Central memory CD8-positive, alpha-beta T cell (primary cell): ENCODE measurements around the gene ZFR2.

Experiments used
- ATAC-seq: fragments of 150-1000 bp; cut with Tn5 transposase; replicated peaks from 2 replicates; pipeline ENCODE4 v1.10.0; 2022; ENCODE audit warnings: mild to moderate bottlenecking, moderate FRiP score, moderate number of reproducible peaks; ENCODE audit not compliant: poor library complexity, severe bottlenecking; ENCODE audit errors: extremely low read depth
- DNase-seq, 2 donors: peaks; one replicate each; pipeline ENCODE4 v3.0.0; 2021; ENCODE audit warnings: low spot score in 2 of 2
- H3K27ac Mint-ChIP-seq: one replicate; pipeline ENCODE4 v1.8.0; 2022; ENCODE audit warnings: low read depth, mild to moderate bottlenecking, moderate library complexity, mixed read lengths
- H3K27me3 Mint-ChIP-seq: one replicate; pipeline ENCODE4 v1.8.0; 2022; ENCODE audit warnings: mixed read lengths
- H3K36me3 Mint-ChIP-seq: one replicate; pipeline ENCODE4 v1.8.0; 2022; ENCODE audit warnings: mild to moderate bottlenecking, moderate library complexity, mixed read lengths; ENCODE audit not compliant: insufficient read depth
- H3K4me1 Mint-ChIP-seq: one replicate; pipeline ENCODE4 v1.8.0; 2022; ENCODE audit warnings: mixed read lengths
- H3K4me3 Mint-ChIP-seq: one replicate; pipeline ENCODE4 v1.8.0; 2022; ENCODE audit warnings: mild to moderate bottlenecking, moderate library complexity, mixed read lengths
- H3K9me3 Mint-ChIP-seq: one replicate; pipeline ENCODE4 v1.8.0; 2022; ENCODE audit warnings: mixed read lengths

The ZFR2 gene

DNA sequence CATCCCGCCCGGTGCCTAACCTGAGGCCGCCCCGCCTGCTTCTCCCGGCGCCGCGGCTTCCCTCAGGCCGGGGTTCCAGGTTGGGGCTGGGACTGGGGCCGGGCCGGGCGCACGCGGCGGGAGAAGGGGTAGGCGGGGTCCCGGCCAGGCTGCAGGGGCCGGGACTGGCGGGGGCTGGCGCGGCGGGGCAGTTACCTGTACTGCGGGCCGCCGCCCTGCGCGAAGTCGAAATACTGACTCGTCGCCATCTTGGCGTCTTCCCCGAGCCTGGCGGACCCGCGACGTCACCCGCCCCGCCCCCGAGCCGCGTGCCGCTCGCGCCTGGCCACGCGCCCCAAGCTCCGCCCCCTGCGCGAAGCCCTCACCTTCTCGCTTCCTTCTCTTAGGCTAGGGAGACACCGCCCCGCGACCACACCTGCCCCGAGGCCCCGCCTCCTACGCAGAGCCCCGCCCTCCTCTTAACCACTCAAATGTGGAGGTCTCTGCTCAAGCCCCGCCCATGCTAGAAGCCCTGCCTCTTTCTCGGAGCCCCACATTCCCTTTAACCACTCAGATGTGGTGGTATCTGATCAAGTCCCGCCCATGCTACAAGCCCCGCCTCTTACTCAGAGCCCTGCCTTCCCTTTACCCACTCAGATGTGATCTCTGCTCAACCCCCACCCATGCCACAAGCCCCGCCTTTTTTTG is at the start of gene ZFR2:
Gene ZFR2 (minus strand): TSS at position 269 of the 687 bp plus-strand sequence. CDS start 21 bp downstream, at position 248.
- H3K4me3 Mint-ChIP-seq: peak within 1 kb of the TSS; percentile 52
- ATAC-seq: no peak
- H3K27ac Mint-ChIP-seq: peak within 1 kb of the TSS; percentile 38
- peaks cover 7% of the 10 kb centered on the region for H3K4me1 Mint-ChIP-seq
- DNase-seq: no peak
- H3K9me3 Mint-ChIP-seq: no peaks in the 10 kb centered on the region
- H3K36me3 Mint-ChIP-seq: peaks cover 5% of the 10 kb centered on the region
- H3K27me3 Mint-ChIP-seq: peaks cover 47% of the 10 kb centered on the region

DNA sequence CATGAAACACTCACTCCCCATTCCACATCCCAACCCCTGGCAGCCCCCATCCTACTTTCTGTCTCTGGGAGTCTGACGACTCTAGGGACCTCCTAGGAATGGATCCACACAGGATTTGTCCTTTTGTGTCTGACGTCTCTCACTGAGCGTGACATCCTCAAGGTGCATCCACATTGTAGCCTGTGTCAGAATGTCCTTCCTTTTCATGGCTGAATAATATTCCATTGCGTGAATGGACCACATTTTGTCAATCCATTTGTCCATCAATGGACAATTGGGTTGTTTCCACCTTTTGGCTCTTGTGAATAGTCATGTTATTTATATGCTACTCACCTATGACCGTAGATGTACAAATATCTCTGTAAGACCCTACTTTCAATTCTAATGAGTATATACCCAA is 47.2 kb upstream of the ZFR2 start:
- H3K27ac Mint-ChIP-seq: no peak overlapping the region
- peaks cover 26% of the 10 kb centered on the region for H3K27me3 Mint-ChIP-seq

DNA sequence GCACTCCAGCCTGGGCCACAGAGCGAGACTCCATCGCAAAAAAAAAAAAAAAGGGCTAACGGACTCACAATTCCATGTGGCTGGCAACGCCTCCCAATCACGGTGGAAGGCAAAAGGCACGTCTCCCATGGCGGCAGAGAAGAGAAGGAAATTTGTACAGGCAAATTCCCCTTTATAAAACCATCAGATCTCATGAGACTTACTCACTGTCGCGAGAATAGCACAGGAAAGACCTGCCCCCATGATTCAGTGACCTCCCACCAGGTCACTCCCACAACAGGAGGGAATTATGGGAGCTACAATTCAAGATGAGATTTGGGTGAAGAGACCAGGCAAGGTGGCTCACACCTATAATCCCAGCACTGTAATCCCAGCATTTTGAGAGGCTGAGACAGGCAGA is 45.4 kb upstream of the ZFR2 start:
- peaks cover 26% of the 10 kb centered on the region for H3K27me3 Mint-ChIP-seq
- no peak overlapping the region for H3K4me3 Mint-ChIP-seq
- H3K9me3 Mint-ChIP-seq: no peaks in the 10 kb centered on the region
- no peak overlapping the region for H3K27ac Mint-ChIP-seq
- H3K4me1 Mint-ChIP-seq: no peaks in the 10 kb centered on the region
- ATAC-seq (no peak), DNase-seq (no peak)
- H3K36me3 Mint-ChIP-seq: peaks cover 2% of the 10 kb centered on the region

More for the DNA sequence above, 47.2 kb upstream of the ZFR2 start:
- no peak for ATAC-seq
- Mint-ChIP-seq H3K9me3 (no peaks in the 10 kb centered on the region), H3K4me1 (no peaks in the 10 kb centered on the region), H3K4me3 (no peak overlapping the region), H3K36me3 (peaks cover 2% of the 10 kb centered on the region)
- no peak for DNase-seq

DNA sequence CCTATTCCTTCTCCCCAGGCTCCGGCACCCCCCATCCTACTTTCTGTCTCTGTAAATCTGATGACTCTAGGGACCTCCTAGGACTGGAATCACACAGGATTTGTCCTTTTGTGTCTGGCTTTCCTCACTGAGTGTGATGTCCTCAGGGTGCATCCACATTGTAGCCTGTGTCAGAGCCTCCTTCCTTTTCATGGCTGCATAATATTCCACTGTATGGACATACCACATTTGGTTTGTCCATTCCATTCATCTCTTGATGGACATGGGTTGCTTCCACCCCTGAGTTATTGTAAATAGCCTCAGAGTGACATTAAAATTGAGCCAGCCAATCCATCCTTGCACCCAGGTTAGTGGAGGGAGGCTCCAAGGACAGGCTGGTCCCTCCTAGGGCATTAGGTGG is 41.3 kb upstream of the ZFR2 start:
- Mint-ChIP-seq H3K36me3 (no peaks in the 10 kb centered on the region), H3K4me1 (no peaks in the 10 kb centered on the region), H3K27ac (no peak overlapping the region), H3K9me3 (no peaks in the 10 kb centered on the region), H3K4me3 (no peak overlapping the region), H3K27me3 (no peaks in the 10 kb centered on the region)
- no peak for DNase-seq
- ATAC-seq: no peak

DNA sequence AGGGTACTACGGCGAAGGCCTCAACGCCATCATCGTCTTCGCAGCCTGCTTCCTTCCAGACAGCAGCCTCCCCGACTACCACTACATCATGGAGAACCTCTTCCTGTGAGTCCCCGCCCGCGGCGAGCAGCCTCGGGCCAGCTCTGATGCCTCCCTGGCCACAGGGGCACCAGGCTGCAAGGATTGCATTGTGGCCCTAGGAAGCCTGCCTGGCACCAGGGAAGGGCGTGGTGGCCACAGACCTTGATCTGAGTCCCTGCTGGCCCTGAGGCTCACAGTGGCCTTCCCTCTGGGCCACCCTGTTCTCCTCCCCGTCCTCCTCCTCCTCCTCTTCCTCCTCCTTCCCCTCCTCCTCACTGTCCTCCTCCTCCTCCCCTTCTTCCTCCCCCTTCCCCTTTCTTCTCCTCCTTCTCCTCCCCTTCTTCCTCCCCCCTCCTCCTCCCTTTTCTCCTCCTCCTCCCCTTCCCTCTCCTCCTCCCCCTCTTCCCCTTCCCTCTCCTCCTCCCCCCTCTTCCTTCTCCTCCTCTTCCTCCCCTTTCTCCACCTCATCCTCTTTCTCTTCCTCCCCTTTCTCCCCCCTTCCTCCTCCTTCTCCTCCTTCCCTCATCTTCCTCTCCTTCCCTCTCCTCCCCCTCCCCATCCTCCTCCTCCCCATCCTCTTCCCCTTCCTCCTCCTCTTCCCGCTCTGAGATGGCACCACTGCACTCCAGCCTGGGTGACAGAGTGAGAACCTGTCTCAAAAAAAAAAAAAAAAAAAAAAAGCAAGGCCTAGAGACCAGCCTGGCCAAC is 39.6 kb upstream of the ZFR2 start:
- no peaks in the 10 kb centered on the region for H3K4me1 Mint-ChIP-seq
- no peaks in the 10 kb centered on the region for H3K9me3 Mint-ChIP-seq
- no peak overlapping the region for H3K27ac Mint-ChIP-seq
- H3K4me3 Mint-ChIP-seq: no peak overlapping the region
- DNase-seq (no peak), ATAC-seq (no peak)
- H3K27me3 Mint-ChIP-seq: no peaks in the 10 kb centered on the region
- no peaks in the 10 kb centered on the region for H3K36me3 Mint-ChIP-seq

DNA sequence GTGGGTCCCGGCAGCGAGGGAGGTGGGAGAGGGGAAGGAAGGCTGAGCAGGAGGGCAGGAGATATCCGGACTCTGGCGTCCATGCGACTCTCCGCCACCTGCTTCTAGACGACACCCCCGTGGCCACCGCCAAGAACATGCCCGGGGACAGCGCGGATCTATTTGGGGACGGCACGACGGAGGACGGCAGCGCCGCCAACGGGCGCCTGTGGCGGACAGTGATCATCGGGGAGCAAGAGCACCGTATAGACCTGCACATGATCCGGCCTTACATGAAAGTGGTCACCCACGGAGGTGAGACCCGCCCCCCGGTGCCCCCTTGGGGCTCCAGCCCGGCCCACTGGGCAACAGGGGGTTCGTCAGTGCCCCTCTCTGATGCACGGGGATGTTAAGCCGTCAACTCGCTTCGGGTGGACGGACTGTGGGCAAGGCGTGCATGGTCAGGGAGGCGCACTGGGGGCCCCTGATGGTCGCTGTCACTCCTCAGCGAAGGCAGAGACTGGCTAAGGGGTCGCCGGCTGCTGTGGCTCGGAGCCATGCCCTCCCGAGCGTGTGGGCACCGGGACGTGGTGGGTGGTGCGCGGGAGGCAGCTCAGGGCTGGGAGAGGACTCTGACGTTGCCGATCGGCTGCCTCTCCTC is 38.9 kb upstream of the ZFR2 start:
- Mint-ChIP-seq H3K4me3 (no peak overlapping the region), H3K9me3 (no peaks in the 10 kb centered on the region), H3K27me3 (no peaks in the 10 kb centered on the region), H3K36me3 (no peaks in the 10 kb centered on the region), H3K27ac (no peak overlapping the region), H3K4me1 (no peaks in the 10 kb centered on the region)
- no peak for DNase-seq
- no peak for ATAC-seq

DNA sequence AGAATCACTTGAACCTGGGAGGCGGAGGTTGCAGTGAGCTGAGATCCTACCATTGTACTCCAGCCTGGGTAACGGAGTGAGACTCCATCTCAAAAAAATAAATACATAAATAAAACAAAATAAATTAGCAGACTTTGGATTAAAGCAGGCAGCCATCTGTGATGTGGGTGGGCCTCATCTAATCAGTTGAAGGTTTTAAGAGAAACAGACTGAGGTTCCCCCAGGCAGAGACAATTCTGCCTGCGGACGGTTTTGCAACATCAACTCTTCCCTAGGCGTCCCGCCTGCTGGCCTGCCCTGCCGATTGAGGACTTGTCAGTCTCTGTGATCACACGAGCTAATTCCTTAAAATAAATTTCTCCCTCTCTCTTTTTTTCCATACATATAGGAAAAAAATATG is 35.4 kb upstream of the ZFR2 start:
- Mint-ChIP-seq H3K4me1 (no peaks in the 10 kb centered on the region), H3K27me3 (no peaks in the 10 kb centered on the region), H3K27ac (no peak overlapping the region), H3K4me3 (no peak overlapping the region), H3K36me3 (peaks cover 1% of the 10 kb centered on the region), H3K9me3 (no peaks in the 10 kb centered on the region)
- ATAC-seq: no peak
- no peak for DNase-seq

DNA sequence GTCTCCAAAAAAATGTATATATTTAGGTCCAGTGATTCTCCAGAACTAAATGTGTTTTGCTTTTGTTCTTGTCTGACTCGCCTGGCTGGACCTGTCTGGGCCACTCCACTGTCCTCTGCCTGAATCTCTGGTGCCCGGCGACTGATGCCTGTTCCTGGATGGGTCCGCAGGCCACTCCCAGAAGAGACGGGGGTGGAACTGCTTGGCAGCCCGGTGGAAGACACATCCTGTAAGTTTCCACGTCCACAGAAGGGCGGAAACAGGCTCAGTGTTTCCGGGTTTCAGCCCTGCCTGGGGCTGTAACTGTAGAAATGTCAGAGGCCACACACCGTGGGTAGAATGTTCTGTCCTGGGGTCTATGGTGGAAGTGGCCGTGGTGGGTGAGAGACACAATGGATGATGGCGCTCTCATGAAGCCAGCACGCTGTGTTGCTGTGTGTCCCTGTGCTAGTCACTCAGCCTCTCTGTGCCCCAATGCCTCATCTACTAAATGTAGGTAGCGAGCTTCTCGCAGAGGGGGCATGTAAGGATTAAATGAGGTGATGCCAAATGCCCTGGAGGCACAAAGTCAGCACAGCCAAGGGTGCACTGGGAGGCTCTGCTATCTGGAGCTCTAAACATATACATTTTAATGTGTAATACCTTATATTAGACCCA is 33.6 kb upstream of the ZFR2 start:
- no peak for ATAC-seq
- no peak overlapping the region for H3K27ac Mint-ChIP-seq
- H3K4me1 Mint-ChIP-seq: peaks cover 8% of the 10 kb centered on the region
- H3K27me3 Mint-ChIP-seq: no peaks in the 10 kb centered on the region
- no peak for DNase-seq
- H3K9me3 Mint-ChIP-seq: no peaks in the 10 kb centered on the region
- H3K36me3 Mint-ChIP-seq: peaks cover 1% of the 10 kb centered on the region
- no peak overlapping the region for H3K4me3 Mint-ChIP-seq

DNA sequence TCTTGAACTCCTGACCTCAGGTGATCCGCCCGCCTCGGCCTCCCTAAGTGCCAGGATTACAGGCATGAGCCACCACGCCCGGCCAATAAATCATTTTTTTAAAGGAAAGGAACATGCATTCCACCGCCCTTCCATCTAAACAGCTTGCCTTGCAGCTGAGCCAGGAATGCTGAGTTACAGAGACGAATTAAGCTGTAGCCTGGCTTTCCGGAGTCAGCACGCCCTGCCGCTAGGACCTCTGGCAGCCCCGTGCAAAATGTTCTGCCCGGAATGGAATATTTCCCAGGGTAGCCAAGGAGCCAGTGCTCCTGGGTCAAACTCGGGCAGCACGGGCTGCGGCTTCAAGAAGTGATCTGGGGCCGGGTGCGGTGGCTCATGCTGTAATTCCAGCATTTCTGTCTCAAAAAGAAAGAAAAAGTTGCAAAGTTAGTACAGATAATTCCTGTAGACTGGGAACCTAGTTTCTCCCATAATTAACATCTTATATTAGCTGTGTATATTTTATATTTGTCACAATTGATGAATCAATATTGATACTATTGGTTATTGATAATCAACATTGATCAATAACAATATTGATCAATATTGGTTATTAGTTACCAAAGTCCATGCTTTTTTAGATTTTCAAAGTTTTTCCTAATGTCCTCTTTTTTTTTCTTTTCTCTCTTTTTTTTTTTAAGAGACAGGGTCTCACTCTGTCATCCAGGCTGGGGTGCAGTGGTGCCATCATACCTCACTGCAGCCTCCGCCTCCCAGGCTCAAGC is 30.9 kb upstream of the ZFR2 start:
- no peak for DNase-seq
- no peak overlapping the region for H3K27ac Mint-ChIP-seq
- no peaks in the 10 kb centered on the region for H3K27me3 Mint-ChIP-seq
- ATAC-seq: no peak
- H3K9me3 Mint-ChIP-seq: no peaks in the 10 kb centered on the region
- H3K4me3 Mint-ChIP-seq: no peak overlapping the region
- H3K36me3 Mint-ChIP-seq: peaks cover 1% of the 10 kb centered on the region
- peaks cover 8% of the 10 kb centered on the region for H3K4me1 Mint-ChIP-seq

DNA sequence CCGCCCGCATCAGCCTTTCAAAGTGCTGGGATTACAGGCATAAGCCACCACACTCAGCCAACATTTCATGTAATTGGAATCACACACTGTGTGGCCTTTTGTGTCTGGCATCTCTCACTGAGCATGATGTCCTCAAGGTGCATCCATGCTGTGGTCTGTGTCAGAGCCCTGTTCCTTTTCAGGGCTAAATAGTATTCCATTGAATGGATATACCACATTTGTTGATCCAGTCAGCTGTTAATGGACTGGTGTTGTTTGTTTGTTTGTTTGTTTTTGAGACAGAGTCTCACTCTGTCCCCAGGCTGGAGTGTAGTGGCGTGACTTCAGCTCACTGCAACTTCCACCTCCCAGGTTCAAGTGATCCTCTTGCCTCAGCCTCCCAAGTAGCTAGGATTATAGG is 29.6 kb upstream of the ZFR2 start:
- no peaks in the 10 kb centered on the region for H3K27me3 Mint-ChIP-seq
- H3K4me3 Mint-ChIP-seq: peak overlapping the region; percentile 21
- H3K4me1 Mint-ChIP-seq: peaks cover 8% of the 10 kb centered on the region
- ATAC-seq: no peak
- H3K36me3 Mint-ChIP-seq: peaks cover 1% of the 10 kb centered on the region
- no peak for DNase-seq
- H3K27ac Mint-ChIP-seq: no peak overlapping the region
- H3K9me3 Mint-ChIP-seq: no peaks in the 10 kb centered on the region

DNA sequence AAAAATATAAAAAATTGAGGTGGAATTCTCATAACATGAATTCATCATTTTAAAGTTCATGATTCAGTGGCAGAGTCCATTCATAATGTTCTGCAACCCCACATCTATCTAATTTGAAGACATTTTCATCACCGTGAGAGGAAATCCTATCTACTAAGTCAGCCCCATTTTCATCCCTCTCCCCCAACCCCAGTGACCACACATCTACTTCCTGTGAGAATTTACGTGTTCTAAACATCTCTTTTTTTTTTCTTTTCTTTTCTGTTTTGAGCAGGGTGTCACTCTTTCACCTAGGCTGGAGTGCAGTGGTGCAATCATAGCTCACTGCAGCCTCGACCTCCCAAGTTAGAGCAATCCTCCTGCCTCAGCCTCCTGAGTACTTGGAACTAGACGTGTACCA is 29.1 kb upstream of the ZFR2 start:
- peaks cover 8% of the 10 kb centered on the region for H3K4me1 Mint-ChIP-seq
- H3K27ac Mint-ChIP-seq: no peak overlapping the region
- peak overlapping the region; percentile 21 for H3K4me3 Mint-ChIP-seq
- no peaks in the 10 kb centered on the region for H3K9me3 Mint-ChIP-seq
- DNase-seq: no peak
- H3K27me3 Mint-ChIP-seq: no peaks in the 10 kb centered on the region
- ATAC-seq: peak; percentile 68
- H3K36me3 Mint-ChIP-seq: peaks cover 1% of the 10 kb centered on the region

DNA sequence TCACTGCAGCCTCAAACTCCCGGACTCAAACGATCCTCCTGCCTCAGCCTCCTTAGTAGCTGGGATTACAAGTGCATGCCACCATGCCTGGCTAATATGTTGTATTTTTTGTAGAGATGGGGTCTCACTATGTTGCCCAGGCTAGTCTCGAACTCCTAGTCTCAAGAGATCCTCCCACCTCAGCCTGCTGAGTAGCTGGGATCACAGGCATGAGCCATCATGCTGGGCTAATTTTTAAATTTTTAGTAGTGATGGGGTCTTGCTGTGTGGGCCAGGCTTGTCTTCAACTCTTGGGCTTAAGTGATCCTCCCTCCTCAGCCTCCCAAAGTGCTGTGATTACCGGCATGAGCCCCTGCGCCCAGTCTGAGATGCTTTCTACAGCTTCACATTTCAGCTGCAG is 26.9 kb upstream of the ZFR2 start:
- H3K4me3 Mint-ChIP-seq: no peak overlapping the region
- DNase-seq (no peak), ATAC-seq (no peak)
- no peaks in the 10 kb centered on the region for H3K27me3 Mint-ChIP-seq
- H3K4me1 Mint-ChIP-seq: peaks cover 8% of the 10 kb centered on the region
- no peaks in the 10 kb centered on the region for H3K9me3 Mint-ChIP-seq
- no peak overlapping the region for H3K27ac Mint-ChIP-seq
- no peaks in the 10 kb centered on the region for H3K36me3 Mint-ChIP-seq
